ENCODE data around the gene UST.

The UST gene

GRCh38 chr6:149041953-149042352 lies 295.1 kb downstream of the UST start:
- DNase-seq (ENCODE audit: low spot score) = no peak

DNA sequence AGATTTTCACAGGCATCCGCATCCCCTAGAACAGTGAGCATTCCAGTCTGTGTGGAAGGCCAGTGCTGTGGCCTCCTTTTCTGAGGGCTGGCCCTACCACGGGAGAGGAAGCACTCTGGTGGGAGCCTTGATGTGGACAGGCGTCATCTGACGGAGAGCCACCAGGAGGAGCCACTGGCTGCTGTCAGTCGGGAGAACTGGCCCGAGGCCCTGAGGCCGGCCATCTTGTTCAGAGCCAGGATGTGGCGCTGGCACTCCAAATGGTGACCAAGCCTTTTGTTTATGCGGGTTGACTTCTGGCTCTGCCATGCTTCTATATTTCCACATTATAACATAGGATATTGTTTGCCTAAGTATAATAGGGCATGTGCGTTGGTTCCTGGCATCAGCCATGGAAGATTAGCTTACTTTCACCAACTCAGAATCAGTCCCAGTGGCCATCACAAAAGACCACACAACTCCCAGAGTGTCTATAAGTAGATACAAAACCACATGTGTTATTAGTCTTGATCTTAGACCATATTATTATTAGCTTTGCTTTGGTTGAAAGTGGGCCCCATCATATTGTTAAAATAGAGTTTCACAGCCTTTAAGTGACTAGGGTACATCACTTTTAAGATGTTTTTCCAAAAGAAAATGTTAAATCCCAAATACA lies 296.8 kb downstream of the UST start:
- DNase-seq (ENCODE audit: low spot score) = no peak

GRCh38 chr6:149044528-149044927 lies 297.7 kb downstream of the UST start:
- DNase-seq (ENCODE audit: low spot score) = no peak

DNA sequence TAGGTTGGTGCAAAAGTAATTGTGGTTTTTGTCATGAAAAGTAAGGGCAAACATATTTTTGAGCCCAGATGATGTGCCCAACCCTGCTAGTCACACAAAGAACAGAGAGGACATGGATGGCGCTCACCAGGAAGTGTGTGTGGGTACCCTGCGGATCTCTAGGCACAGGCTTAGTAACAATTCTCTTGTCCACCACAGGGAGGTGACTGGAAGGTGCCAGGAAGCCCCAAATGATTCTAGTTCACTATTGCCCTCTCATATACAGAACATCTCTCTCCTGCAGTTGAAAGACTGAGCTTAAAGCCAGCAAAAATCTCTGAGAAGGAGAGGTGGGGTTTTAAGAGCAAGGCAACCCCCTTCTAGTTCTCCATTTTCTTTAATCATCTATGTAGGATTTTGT lies 298.6 kb downstream of the UST start:
- no peak for DNase-seq (ENCODE audit: low spot score)

- no peak for DNase-seq (ENCODE audit: low spot score)
These were observed 299.5 kb downstream of the UST start for GRCh38 chr6:149046164-149046821.

DNA sequence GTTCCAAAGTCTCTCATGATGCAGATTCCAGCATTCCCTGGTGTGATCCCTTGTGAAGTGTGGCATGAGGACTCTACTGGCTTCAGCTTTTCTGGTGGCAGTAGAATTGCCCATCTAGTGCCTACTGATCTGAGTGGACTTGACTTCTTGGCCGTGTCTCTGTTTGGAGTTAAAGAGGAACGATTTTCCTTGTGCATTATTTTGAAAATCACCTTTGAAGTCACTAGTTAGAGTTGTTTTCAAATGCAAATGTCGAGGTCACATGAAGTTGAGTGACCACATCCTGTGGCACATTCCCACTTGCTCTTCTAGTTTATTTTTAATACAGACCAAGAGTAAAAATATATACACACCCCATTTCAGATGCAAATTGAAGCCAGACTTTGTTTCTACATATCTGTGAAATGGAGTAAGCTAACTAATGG lies 300.0 kb downstream of the UST start:
- DNase-seq (ENCODE audit: low spot score) = no peak

- DNase-seq (ENCODE audit: low spot score) = no peak
These were observed 302.4 kb downstream of the UST start for GRCh38 chr6:149049230-149049629.

DNA sequence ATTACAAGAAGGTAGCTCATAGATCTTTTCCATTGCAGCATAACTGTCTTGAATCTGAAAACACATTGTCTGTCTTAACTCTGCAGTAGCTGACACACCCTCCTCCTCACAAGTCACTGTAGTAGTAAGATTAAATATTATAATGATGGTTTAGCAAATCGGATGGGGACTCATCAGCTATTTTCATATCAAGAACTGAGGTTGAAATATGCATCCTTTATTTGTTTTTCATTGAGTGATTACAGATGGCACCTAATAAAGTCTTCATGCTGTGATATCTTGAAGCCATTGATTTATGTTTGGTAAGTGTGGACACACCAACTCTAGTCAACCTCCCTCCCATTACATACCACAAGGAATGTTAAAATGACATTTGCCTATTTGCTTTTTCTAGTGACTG lies 303.3 kb downstream of the UST start:
- no peak for DNase-seq (ENCODE audit: low spot score)

- no peak for DNase-seq (ENCODE audit: low spot score)
These were observed 305.7 kb downstream of the UST start for GRCh38 chr6:149052350-149053106.

DNA sequence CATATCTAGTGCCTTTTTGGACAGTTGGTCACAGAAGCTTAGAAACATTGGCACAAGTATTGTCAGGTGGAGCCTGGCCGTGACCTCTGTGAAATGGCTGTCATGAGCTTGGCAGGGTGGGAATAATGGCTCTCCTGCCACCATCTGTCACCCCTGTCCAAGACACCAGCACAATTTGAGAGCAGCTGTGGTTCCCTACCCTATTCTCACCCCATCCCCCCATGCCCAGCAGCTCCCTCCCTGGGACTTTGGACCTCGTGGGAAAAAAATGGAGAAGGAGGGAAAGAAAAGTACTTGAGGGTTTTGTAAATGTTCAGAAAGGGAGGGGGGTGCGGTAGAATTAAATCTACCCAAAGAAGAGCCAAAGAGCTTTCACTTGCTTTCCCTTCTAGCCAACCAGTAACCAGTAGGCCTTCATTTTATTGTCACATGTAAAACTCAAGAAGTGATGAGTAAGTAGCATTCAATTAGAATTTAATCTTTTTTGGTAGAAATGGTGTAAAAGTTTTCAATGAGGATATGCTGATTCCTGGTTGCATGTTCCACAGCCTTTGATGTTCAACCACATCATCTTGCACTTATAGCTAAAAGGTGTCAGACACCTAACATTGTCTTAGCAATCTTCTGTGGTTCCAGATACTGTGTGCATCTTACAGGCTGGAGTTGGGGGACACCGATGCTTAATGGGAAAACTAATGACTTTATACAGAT lies 307.2 kb downstream of the UST start:
- DNase-seq (ENCODE audit: low spot score) = no peak

DNA sequence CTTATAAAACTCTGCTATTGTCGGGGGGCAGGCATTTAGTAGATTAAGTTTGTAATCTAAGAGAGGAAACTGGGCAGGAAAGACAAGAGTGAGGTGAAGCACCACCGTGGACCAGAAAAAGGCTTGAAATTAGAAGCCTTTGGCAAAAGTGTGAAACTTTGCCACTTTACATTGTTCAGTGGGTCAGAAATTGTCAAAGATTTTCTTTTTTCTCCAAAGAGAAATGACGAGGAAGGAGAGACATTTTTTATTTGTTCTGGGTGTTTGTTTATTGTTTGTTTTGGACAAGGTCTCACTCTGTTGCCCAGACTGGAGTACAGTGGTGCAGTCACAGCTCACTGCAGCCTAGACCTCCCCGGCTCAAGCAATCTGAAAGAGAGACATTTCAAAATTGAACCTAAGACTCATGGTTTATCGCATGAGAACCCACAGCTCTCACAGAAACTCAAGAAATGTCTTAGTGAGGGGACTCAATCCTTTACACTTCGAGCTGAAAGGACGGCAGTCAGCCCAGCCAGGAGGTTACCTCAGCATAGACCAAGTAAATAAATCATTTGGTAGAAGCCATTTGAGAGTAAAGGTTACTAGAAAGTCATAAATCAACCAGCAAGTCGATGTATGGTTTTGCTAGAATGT lies 307.8 kb downstream of the UST start:
- no peak for DNase-seq (ENCODE audit: low spot score)

DNA sequence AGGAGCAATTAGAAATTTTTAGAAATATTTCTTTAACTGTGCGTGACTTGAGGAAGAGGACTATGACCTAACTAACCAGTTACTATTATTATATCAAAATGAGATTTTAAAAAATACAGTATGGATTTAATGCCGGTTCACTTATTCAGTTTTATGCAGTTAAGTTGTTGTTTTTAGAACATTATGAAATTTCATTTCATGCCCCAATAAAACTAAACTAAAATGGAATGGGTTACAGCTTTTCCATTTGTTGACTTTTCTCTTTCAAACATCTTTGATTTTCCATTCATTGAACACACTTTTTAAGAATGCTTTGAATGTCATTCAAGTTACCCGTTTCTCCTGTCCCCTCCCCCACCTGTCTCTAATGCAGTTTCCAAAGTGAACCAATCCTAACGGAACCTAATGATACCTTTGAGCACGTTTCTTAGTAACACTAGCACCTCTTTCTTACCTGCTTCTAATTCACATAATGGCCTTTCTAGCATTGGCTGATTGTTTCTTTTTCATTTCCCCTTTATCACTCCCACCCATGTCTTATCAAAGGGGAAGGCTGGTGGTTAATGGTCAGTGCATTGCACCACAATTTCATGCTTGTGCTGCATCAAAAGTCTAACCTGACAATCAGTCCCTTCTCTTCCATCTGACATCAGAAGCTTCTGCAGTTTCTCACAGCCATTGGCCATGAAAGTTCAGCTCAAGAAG lies 308.5 kb downstream of the UST start:
- no peak for DNase-seq (ENCODE audit: low spot score)

DNA sequence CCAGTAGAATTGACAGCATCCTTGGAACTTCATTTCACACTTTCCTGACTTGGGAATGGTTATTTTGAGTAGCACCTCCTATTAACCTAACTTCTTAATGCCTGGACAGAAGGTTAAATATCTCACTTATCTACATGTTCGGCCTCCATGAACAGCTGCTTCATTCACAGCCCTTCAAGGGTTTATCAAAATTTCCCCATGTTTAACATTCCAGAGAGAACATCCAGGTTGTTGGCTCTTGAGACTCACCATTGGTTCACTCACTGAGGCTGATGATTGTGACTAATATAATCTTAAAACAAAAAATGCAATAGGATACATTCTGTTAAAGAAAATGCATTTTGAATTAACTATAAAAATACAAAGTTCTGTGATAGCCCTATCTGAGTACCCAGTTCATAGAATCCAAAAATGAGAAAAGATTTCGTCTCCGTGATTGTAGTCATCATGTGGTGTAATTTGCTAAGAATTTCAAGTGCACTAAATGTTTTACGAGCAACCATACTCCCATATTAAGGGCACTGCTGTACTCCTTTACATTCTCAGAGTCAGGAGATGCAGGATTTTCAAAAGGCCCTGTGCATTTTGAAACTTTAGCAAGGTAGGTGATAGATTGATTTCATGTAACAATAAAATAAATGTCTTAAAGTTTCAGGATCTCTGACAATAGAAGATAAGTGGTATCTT lies 310.1 kb downstream of the UST start:
- DNase-seq (ENCODE audit: low spot score) = no peak

- DNase-seq (ENCODE audit: low spot score) = no peak
These were observed 310.6 kb downstream of the UST start for GRCh38 chr6:149057464-149057840.

DNA sequence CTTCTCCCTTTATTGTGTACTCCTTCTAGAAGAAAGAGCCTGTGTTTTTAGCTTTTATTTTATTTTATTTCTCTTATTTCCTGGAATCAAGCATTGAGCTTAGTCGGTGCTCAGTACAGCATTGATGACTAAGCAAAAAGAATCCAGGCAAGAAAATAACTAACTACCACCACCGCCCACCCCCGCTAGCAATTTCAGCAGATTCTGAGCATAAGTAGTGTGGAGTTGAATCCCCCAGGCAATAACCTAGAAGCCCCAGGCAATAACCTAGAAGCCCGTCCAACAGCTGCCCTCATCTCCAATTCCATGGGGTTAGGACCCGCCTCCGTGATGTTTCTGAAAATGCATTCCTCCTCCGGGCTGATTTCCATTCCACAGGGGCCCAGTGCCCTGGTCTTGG lies 312.7 kb downstream of the UST start:
- DNase-seq (ENCODE audit: low spot score) = no peak

GRCh38 chr6:149060300-149060984 lies 313.6 kb downstream of the UST start:
- no peak for DNase-seq (ENCODE audit: low spot score)

DNA sequence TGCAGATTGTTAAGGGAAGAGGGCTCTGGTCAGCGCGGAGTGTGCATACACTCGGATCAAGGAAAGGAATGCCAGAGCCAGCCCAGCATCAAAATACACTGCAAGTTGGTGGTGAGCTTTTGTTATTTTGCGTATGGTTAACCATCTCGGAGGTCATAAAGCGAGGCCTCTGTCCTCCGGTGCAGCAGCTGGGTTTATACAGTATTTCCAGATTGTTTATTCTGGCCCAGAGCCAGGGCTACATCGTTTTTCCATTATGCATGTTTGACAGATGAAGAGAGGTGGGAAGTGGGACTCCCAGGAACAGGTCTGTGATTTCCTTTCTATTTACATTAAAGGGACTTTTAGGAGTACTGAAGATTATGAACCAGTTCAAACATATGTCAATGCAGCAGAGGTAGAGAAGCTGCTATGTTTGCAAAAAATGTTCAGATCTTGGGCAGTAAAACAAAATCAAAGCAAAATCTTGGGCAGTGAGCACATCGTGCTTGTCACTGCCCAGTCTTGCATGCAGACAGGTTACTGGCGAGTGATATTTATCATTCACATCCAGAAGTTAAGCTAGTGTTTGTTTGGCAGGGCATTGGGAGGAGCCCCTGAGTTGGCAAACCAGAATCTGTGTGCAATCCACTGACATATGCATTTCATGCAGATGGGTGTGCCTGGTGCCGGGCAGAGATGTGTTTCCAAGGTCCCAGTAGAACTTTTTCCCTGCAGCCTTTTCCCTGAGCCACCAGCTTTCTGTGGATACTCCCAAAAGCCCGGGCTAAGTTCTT lies 314.3 kb downstream of the UST start:
- no peak for DNase-seq (ENCODE audit: low spot score)

- no peak for DNase-seq (ENCODE audit: low spot score)
These were observed 315.1 kb downstream of the UST start for GRCh38 chr6:149061930-149062329.

- DNase-seq (ENCODE audit: low spot score) = no peak
These were observed 316.0 kb downstream of the UST start for GRCh38 chr6:149062653-149063348.

Data from HuH-7.5 (cell line).